GM12878 (cell line): ENCODE measurements around the gene PARP15. TPM values are rescaled to one million over a fixed set of nuclear protein-coding genes. Genes with fewer than 3 reads are reported as not detected.

Experiments
- CBFB ChIP-seq: IDR thresholded peaks from 2 replicates; pipeline ENCODE4 v1.6.1; 2016; ENCODE audit warnings: antibody characterized with exemption, low read depth
- GATAD2B ChIP-seq: fragments of 450-650 bp; conservative IDR thresholded peaks from 2 replicates; pipeline ENCODE4 v1.6.1; 2017; ENCODE audit warnings: low read depth, mild to moderate bottlenecking, moderate library complexity
- IKZF2 ChIP-seq, 2 experiments: fragments of 450-650 bp; IDR thresholded peaks; 2 replicates each; pipeline ENCODE4 v1.6.1; 2017; ENCODE audit warnings: mild to moderate bottlenecking in 2 of 2, moderate library complexity in 2 of 2
- MEF2B ChIP-seq: fragments of 450-650 bp; IDR thresholded peaks from 2 replicates; pipeline ENCODE4 v1.6.1; 2018; ENCODE audit warnings: mild to moderate bottlenecking, moderate library complexity; ENCODE audit not compliant: partially characterized antibody, poor library complexity, severe bottlenecking
- NR2C1 ChIP-seq: fragments of 450-650 bp; IDR thresholded peaks from 2 replicates; pipeline ENCODE4 v1.6.1; 2017; ENCODE audit warnings: antibody characterized with exemption, mild to moderate bottlenecking, moderate library complexity
- RCOR1 ChIP-seq: conservative IDR thresholded peaks from 2 replicates; pipeline ENCODE4 v1.6.1; 2012; ENCODE audit warnings: low read depth, low read length, improper control_type of control experiment
- STAT1 ChIP-seq: fragments of 450-650 bp; conservative IDR thresholded peaks from 2 replicates; pipeline ENCODE4 v1.6.1; 2014; ENCODE audit warnings: antibody characterized with exemption, mild to moderate bottlenecking
- TAF1 ChIP-seq: IDR thresholded peaks from 2 replicates; pipeline ENCODE4 v1.6.1; 2011; ENCODE audit warnings: mild to moderate bottlenecking, low read depth, low read length, borderline replicate concordance
- WRNIP1 ChIP-seq: IDR thresholded peaks from 2 replicates; pipeline ENCODE4 v1.6.1; 2011; ENCODE audit warnings: low read depth, low read length, improper control_type of control experiment, borderline replicate concordance
- ZNF207 ChIP-seq: fragments of 450-650 bp; IDR thresholded peaks from 2 replicates; pipeline ENCODE4 v1.6.1; 2014; ENCODE audit warnings: antibody characterized with exemption, mild to moderate bottlenecking, borderline replicate concordance
- polyA plus RNA-seq, 11 experiments: library from polyadenylated mRNA; depleted of rRNA in 4 of 11; unstranded in 6 of 11; stranded (reverse) in 5 of 11; fragments of >200 nt; fragmentation: Nextera tagmentation in 4 of 11; fragmentation: Illumina TruSeq in 1 of 11; extraction: Ambion mirVana in 4 of 11; extraction: Trizol in 1 of 11; gene quantifications; 1 replicate in 1 of 11; 2 replicates in 10 of 11; pipeline versions ENCODE4 v1.2.1 to v1.2.3, GENCODE V29; 2011 to 2016; ENCODE audit warnings: inconsistent platforms in 2 of 11, missing spikeins in 2 of 11, low read depth in 1 of 11
- total RNA-seq, 4 experiments: library from RNA; depleted of rRNA in 3 of 4; stranded (reverse); fragments of >200 nt in 3 of 4; fragmentation: Illumina TruSeq in 1 of 4; extraction: Trizol in 1 of 4; gene quantifications; 2 replicates each; pipeline versions ENCODE4 v1.2.1 to v1.2.3, GENCODE V29; 2013 to 2021
- TF ChIP-seq, protein P1 (sequence below): fragments of 450-650 bp; formaldehyde crosslinking; IDR thresholded peaks from 2 replicates; pipeline ENCODE4 v1.4.0; 2022; ENCODE audit warnings: mild to moderate bottlenecking, moderate library complexity
- TF ChIP-seq, protein P2 (sequence below): fragments of 450-650 bp; IDR thresholded peaks from 2 replicates; pipeline ENCODE4 v1.6.1; 2017; ENCODE audit warnings: low read depth, mild to moderate bottlenecking, moderate library complexity
- TF ChIP-seq, protein P3 (sequence below): fragments of 450-650 bp; IDR thresholded peaks from 2 replicates; pipeline ENCODE4 v1.6.1; 2016; ENCODE audit warnings: mild to moderate bottlenecking
- TF ChIP-seq, protein P4 (sequence below): fragments of 450-650 bp; IDR thresholded peaks from 2 replicates; pipeline ENCODE4 v1.6.1; 2018; ENCODE audit warnings: mild to moderate bottlenecking, low read depth, moderate library complexity; ENCODE audit not compliant: partially characterized antibody
- TF ChIP-seq, protein P5 (sequence below): IDR thresholded peaks from 2 replicates; pipeline ENCODE4 v1.6.1; 2011; ENCODE audit warnings: borderline replicate concordance, low read depth, mild to moderate bottlenecking, moderate library complexity, low read length; ENCODE audit not compliant: insufficient read depth, poor library complexity, severe bottlenecking
- TF ChIP-seq, protein P6 (sequence below): IDR thresholded peaks from 2 replicates; pipeline ENCODE4 v1.6.1; 2012; ENCODE audit warnings: low read length, inconsistent platforms

PARP15 gene
- total and polyA plus RNA-seq, 10 of the 15 experiments (the other 5 are each of a cell fraction or from before 2014, with no cell fraction given): 9.0 to 234 (median 36.3) TPM

DNA sequence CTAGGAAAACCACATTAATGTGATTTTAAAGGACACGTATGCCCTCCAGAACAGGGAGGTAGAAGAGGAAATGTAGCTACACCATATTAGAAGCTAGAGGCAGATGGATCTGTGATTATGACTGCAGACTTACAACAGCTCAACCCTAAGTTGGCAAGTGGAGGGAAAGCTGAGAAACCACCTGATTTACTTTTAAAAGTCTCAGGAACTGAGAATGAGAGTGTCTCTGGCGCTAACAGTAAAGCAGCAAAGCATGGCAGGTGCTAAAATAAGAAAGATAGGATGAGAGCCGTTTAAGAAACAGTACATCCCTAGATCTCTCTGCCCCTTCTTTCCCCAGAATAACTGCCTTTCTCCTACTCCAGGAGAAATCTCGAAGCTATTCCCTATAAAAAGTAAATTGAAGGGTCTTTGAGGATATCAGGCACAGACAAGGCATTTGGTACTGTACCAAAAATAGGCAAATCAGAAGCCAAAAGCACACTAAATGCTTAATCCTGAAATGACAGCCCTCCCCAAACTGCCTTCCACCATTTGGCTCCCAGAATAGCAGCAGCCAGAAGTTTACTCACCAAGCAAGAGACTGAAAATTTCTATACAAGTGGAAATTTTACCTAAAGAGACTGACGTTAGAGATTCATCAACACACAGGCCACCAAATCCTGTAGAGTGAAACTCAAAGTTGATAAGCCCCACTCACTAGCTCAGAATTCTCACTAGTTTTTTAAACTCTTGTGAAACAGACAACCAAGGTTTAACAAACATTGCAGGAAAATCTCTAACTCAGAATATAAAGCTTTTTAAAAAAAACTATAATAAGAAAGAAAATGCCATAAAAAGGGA, 68.9 kb downstream of the PARP15 start (continued):
- TF ChIP-seq GATAD2B (0 out of 2 replicates have a peak, but pooled peaks have one; percentile 48), TAF1 (peak; percentile 29; the same call in 1 of the 2 replicates), MEF2B (peak; percentile 10), CBFB (no peak), STAT1 (no peak), WRNIP1 (no peak), ZNF207 (no peak), IKZF2 (IDR thresholded peaks at IDR 0.05) (peak; percentile 64 to 67; a peak in 3 of 4 replicates), RCOR1 (no peak), NR2C1 (no peak)
- TF ChIP-seq, protein P1, sequence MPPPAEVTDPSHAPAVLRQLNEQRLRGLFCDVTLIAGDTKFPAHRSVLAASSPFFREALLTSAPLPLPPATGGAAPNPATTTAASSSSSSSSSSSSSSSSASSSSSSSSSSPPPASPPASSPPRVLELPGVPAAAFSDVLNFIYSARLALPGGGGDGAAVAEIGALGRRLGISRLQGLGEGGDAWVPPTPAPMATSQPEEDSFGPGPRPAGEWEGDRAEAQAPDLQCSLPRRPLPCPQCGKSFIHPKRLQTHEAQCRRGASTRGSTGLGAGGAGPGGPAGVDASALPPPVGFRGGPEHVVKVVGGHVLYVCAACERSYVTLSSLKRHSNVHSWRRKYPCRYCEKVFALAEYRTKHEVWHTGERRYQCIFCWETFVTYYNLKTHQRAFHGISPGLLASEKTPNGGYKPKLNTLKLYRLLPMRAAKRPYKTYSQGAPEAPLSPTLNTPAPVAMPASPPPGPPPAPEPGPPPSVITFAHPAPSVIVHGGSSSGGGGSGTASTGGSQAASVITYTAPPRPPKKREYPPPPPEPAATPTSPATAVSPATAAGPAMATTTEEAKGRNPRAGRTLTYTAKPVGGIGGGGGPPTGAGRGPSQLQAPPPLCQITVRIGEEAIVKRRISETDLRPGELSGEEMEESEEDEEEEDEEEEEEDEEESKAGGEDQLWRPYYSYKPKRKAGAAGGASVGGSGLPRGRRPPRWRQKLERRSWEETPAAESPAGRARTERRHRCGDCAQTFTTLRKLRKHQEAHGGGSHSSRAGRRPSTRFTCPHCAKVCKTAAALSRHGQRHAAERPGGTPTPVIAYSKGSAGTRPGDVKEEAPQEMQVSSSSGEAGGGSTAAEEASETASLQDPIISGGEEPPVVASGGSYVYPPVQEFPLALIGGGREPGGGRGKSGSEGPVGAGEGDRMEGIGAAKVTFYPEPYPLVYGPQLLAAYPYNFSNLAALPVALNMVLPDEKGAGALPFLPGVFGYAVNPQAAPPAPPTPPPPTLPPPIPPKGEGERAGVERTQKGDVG: no peak
- TF ChIP-seq, protein P2, sequence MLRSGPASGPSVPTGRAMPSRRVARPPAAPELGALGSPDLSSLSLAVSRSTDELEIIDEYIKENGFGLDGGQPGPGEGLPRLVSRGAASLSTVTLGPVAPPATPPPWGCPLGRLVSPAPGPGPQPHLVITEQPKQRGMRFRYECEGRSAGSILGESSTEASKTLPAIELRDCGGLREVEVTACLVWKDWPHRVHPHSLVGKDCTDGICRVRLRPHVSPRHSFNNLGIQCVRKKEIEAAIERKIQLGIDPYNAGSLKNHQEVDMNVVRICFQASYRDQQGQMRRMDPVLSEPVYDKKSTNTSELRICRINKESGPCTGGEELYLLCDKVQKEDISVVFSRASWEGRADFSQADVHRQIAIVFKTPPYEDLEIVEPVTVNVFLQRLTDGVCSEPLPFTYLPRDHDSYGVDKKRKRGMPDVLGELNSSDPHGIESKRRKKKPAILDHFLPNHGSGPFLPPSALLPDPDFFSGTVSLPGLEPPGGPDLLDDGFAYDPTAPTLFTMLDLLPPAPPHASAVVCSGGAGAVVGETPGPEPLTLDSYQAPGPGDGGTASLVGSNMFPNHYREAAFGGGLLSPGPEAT: peak; percentile 44; the same call in 1 of the 2 replicates
- TF ChIP-seq, protein P3, sequence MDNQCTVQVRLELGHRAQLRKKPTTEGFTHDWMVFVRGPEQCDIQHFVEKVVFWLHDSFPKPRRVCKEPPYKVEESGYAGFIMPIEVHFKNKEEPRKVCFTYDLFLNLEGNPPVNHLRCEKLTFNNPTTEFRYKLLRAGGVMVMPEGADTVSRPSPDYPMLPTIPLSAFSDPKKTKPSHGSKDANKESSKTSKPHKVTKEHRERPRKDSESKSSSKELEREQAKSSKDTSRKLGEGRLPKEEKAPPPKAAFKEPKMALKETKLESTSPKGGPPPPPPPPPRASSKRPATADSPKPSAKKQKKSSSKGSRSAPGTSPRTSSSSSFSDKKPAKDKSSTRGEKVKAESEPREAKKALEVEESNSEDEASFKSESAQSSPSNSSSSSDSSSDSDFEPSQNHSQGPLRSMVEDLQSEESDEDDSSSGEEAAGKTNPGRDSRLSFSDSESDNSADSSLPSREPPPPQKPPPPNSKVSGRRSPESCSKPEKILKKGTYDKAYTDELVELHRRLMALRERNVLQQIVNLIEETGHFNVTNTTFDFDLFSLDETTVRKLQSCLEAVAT: no peak
- TF ChIP-seq, protein P4, sequence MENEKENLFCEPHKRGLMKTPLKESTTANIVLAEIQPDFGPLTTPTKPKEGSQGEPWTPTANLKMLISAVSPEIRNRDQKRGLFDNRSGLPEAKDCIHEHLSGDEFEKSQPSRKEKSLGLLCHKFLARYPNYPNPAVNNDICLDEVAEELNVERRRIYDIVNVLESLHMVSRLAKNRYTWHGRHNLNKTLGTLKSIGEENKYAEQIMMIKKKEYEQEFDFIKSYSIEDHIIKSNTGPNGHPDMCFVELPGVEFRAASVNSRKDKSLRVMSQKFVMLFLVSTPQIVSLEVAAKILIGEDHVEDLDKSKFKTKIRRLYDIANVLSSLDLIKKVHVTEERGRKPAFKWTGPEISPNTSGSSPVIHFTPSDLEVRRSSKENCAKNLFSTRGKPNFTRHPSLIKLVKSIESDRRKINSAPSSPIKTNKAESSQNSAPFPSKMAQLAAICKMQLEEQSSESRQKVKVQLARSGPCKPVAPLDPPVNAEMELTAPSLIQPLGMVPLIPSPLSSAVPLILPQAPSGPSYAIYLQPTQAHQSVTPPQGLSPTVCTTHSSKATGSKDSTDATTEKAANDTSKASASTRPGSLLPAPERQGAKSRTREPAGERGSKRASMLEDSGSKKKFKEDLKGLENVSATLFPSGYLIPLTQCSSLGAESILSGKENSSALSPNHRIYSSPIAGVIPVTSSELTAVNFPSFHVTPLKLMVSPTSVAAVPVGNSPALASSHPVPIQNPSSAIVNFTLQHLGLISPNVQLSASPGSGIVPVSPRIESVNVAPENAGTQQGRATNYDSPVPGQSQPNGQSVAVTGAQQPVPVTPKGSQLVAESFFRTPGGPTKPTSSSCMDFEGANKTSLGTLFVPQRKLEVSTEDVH: no peak
- TF ChIP-seq, protein P5, sequence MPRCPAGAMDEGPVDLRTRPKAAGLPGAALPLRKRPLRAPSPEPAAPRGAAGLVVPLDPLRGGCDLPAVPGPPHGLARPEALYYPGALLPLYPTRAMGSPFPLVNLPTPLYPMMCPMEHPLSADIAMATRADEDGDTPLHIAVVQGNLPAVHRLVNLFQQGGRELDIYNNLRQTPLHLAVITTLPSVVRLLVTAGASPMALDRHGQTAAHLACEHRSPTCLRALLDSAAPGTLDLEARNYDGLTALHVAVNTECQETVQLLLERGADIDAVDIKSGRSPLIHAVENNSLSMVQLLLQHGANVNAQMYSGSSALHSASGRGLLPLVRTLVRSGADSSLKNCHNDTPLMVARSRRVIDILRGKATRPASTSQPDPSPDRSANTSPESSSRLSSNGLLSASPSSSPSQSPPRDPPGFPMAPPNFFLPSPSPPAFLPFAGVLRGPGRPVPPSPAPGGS: no peak
- TF ChIP-seq, protein P6, sequence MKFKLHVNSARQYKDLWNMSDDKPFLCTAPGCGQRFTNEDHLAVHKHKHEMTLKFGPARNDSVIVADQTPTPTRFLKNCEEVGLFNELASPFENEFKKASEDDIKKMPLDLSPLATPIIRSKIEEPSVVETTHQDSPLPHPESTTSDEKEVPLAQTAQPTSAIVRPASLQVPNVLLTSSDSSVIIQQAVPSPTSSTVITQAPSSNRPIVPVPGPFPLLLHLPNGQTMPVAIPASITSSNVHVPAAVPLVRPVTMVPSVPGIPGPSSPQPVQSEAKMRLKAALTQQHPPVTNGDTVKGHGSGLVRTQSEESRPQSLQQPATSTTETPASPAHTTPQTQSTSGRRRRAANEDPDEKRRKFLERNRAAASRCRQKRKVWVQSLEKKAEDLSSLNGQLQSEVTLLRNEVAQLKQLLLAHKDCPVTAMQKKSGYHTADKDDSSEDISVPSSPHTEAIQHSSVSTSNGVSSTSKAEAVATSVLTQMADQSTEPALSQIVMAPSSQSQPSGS: no peak
